GM19351 (cell line): ENCODE results near the gene CEP44.
"Not testable (repeated sequence)": the region's sequence is repeated elsewhere in the genome, so short reads cannot be mapped to it uniquely, and the experiment has no call there.

Experiments
- ATAC-seq: cut with Tn5 transposase; IDR thresholded peaks from one replicate; pipeline ENCODE4 v1.9.1; 2021; ENCODE audit warnings: mild to moderate bottlenecking, moderate library complexity; ENCODE audit not compliant: unreplicated experiment

Gene CEP44

DNA sequence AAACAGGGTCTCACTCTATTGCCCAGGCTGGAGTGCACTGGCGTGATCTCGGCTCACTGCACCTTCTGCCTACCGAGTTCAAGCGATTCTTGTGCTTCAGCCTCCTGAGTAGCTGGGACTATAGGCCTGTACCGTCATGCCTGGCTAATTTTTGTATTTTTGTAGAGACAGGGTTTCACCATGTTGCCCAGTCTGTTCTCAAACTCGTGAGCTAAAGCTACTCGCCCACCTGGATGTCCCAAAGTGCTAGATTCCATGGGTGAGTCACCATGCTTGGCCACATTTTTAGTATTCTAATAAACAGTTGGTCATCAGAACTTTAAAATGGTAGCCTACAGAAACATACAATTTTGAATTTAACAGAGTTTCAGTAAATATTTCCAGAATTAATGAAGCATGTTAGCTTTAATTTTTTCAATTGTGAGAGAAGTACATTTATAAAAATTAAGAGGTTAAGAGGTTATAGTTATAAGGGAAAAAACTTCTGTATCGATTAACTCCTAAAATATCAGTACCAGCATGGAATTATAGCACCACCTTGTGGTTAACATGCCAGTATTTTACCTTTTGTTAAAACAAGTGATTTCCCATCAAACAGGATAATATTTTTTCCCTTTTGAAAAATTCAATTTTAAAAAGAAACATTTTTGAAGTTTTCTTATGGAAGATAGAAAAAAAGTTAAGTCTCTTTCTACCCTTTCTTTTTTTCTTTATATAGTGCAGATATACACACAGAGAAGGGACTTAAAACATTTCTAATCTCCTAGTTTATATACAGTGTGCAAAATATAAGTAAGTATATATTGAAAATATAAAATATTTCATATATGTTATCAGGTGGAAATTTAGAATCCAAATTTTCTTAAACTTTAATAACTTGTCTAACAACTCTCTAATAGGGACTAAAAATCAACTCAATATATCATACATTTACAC lies 35.4 kb downstream of the CEP44 start:
- no peak for ATAC-seq

DNA sequence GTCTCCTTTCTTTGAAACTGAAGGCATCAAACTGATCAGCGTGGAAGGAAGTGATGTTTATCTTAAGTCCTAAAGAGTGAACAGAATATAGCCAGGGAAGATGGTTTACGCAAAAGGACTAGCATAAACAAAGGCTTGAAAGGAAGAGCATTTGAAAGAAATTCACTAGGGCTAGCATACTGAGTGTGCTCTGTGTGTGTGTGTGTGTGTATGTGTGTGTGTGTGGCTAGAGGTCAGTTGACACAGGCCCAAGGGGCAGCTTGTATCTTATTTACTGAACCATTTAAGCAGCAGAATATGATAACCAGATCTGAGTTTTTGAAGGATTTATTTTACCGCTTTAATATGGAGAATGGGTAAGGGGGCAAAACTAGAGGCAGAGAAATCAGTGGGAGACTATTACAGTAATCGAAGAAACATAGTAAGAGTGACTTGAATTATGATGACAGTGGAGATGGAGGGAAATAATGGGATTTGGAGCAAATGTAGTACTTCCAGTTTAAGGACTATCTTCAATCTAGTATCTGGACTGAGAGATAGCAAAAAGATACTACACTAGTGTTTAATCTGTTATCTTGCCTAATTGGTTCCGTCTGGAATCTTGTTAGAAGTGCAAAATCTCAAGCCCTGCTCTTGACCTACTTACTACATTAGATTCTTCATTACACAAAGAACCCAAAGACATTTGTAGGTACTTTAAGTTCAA lies 36.9 kb downstream of the CEP44 start:
- ATAC-seq, result no peak

DNA sequence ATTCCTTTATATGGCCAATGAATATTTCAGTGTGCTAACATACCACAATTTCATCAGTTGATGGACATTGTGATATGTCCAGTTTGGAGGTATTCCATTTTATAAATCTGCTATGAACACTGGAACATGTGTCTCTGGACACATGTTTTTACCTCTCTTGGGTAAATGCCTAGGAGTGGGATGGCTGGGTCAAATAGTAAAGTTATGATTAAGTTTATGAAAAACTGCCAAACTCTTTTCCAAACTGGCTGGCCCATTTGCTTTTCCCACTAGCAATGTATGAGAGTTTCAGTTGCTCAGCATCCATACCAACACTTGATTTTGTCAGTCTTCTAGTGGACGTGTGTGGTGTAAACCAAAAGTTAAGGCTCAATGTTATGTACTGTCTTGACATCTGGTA lies 40.5 kb downstream of the CEP44 start:
- ATAC-seq, result no peak

DNA sequence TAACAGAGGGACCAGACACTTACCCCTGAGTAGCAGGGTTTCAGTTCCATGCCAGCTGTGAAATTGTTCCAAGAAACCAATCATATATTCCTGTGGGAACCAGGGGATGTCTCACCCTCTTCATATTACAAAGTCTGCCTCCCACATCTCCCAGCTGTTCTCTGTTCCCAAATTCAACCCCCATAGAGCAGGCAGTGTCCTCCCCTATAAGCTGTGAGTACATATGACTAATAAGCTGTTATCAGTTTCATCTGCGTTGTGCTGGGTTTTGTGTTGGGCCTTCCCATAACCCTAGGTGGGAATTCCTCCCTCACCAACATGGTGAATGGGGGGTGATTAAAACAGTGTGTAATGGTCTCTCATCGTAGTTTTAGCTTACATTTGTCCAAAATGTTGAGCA lies 41.0 kb downstream of the CEP44 start:
- no peak for ATAC-seq

DNA sequence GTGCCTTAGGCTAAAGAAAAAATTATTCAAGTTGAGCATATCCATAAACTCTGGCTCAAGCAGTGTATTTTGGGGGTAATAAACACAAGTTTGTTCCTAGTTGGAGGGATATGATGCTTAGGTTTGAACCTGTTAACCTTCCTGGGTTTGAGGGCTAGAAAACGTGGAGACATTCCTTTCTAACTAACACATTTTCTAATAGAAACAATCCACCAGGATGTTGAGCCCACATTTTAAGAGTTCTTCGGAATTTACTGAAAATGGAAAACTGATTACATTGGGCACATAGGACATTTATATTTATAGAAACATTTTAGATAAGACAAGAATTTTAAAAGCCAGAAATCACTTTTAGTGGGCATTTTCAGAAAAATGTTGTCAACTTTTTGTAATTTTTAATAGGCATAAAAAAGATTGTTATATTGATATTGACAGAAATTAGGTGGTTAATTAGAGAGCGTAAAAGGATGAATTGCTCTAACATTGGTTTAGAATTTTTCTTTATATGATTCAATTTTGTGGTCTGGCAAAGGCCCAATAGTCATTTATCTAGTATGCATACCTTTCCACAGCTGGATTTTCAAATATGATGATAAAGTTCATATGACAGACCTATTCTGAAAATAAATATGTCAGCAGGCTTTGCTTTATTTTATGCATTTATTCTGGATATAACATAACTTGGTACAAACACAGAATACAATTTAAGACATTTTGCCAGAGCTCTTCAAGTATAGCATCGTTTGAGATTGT lies 49.2 kb downstream of the CEP44 start:
- ATAC-seq, result no peak

DNA sequence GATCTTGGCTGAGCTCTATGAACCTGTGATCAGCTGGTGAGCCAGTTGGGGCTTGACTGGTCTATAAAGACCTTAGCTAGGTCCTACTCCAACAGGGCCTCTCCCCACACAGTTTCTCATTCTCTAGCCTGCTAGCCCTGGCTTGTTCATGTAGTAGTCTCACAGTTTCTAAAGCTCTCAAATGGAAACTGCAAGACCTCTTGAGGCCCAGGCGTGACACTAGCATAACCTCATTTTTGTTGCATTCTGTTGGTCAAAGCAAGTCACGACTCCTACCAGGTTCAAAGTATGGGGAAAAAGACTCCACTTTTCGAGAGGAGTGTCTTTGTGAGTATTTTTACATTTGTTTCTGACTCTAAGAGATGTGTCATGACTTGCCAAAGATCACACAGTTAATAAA lies 50.9 kb downstream of the CEP44 start:
- peak; percentile 98 for ATAC-seq

DNA sequence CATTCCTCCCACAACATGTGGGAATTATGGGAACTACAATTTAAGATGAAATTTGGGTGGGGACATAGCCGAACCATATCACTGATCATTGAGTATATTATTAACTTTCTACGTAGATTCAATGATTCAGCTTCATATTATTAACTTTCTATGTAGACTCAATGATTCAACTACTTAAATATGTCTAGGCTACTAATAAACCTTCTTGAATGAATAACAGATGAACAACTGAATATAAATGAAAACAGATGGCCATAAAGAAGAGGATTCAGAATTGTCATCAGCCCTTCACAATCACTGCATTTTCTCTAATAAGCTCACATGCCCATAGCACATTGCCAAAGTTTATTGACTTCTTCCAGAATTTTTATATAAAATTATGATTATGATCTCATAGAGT lies 57.0 kb downstream of the CEP44 start:
- ATAC-seq, result no peak

DNA sequence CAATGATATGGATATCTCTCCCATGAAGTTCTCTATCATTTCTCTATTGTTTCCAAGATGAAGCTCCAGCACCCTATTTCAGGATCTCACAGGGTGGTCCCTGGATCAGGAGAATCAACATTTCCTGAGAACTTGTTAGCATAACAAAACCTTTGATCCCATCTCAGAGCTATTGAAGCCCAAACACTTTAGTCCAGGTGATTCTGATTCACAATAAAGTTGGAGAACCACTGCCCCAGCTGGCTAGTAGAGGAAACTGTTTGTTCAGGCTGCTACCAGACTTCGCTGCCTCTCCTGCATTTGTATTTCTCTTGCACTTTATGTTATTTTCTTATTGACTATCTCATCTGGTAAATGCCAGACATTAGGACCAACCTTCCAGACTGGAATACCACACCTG lies 65.4 kb downstream of the CEP44 start:
- no peak for ATAC-seq

DNA sequence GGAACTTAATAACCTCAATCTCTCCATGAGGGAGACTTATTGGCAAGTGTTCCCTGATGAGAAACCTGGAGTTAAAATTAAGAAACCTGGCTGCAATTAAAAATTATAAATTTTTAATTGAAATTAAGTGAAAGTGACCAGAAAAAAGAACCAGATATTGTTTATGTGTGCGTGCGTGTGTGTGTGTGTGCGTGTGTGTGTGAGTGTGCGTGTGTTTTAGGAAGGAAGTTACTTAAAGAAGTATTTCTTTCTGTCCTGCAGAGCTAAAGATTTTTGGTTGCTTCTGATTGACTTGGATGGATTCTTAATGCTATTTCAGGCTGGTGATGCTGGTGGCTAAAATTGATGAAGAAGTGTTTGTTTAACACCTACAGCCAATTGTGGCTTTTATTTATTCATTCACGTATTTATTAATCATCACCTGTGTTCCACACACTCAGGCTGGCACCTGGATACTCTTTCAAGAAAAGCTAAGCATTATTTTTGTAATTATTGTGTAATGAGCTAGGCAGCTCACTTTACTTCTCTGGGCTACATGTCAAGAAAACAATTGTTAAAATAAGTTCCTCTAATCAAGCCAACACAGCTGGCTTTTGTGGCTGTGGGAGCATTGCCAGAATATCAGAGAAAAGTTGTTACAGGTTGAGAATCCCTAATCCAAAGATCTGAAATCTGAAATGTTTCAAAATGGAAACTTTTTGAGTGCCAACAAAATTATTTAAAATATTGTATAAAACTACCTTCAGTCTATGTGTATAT lies 68.5 kb downstream of the CEP44 start:
- ATAC-seq, result no peak

DNA sequence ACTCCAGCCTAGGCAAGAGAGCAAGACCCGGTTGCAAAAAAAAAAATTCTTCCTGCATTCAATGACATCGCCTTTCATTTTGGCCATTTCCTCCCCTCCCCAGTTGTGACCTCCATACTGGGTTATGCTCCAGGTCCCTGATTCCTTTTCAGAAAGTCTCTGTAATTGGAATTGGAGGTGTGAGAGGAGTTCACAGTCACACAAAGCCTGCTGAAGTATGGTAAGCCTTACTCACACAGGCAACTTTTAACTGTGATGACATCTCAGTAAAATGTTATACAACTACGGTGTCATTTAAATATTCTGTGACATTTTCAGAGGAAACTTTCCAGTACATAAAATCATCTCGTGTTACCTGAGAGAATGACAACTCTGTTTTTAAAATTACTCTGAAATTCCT lies 73.6 kb downstream of the CEP44 start:
- ATAC-seq, result no peak

DNA sequence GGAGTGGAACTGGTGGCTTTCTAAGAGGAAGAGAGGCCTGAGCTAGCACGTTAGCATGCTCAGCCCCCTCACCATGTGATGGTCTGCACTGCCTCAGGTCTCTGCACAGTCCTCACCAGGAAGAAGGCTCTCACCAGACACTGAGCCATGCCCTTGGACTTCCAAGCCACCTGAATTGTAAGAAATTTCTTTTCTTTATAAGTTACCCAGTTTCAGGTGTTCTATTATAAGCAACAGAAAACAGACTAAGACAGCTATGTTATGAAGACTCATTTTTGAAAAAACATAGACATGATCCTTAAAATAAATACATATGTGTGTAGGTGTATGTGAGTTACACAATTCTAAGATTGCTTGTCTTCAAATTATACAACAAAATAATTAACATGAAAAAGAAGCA lies 74.7 kb downstream of the CEP44 start:
- ATAC-seq, result peak; percentile 50

DNA sequence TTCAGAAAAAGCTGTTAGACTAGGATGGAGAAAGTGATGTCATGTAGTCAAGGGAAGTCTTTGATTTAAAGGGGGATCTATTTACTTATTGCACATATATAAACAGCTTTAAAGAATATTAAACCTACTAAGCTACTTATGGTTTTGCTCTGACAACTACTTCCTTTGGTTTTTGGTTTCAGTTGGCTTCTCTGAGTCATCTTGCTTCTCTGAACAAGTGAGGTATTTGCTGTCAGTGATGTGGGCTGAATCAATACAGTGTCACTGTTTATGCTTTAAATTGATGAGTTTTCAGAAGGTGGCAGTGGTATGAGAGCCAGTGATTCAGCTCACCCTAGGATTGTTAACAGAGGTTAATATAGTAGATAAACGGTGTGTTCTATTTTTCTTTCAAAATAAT lies 75.1 kb downstream of the CEP44 start:
- peak; percentile 97 for ATAC-seq

DNA sequence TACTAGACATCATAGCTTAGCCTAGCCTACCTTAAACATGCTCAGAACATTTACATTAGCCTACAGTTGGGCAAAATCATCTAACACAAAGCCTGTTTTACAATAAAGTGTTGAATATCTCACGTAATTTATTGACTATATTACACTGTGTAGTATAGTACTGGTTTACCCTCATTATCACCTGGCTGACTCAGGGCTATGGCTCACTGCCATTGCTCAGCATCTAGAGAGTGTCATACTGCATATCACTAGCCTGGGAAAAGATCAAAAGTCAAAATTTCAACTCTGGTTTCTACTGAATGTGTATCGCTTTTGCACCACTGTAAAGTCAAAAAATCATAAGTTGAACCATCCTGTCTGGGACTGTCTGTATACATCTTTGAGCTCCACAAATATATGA lies 78.6 kb downstream of the CEP44 start:
- ATAC-seq, result no peak

DNA sequence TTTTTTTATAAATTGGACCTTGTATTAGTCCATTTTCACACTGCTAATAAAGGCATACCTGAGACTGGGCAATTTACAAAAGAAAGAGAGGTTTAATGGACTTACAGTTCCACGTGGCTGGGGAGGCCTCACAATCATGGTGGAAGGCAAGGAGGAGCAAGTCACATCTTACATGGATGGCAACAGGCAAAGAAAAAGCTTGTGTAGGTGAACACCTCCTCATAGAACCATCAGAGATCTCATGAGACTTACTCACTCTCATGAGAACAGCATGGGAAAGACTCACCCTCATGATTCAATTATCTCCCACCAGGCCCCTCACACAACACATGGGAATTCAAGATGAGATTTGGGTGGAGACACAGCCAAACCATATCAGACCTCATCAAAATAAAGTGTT lies 80.1 kb downstream of the CEP44 start:
- ATAC-seq, result not testable (repeated sequence)

DNA sequence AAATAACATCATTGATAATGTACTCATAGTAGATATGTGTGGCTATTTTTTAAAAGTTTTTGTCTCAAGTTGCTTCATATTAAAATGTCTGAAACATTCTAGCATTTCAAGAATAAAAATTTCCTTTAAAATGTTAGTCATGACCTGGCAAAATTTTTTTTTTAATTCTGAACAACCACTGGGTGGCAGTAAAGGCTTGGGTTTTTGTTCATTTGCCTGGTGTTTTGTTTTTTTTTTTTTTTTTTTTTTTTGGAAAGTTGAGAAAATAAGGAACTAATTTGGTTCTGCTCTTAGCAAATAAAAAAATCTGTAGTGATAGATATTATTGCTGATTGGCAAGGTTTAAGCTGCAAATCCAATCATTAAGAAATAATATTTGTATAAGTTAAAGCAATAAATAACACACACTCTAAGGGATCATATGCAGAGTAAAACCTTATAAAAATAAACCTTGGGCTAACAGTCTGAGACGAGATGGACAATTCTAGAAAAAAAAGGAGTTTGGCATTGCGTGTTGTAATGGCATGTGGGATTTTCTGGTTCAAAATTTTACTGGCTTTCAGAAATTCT lies 81.4 kb downstream of the CEP44 start:
- ATAC-seq, result no peak

DNA sequence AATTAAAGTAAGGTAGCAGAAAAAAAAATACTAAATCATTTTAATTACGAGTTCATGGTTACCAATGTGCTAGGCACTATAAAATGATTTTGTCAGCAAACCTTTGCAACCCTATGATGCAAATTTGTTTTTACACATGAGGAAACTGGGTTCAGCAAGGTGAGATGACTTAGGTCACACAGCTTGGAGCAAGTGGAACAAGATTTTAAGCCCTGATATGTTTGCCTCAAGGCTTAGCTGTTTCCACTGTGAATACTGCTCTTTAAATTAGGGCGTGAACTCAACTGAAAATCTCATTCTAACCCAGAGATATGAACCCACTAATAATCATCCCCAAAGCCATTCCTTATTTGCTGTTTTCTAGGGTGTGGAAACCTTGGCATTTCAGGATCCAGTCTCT lies 86.3 kb downstream of the CEP44 start:
- no peak for ATAC-seq

DNA sequence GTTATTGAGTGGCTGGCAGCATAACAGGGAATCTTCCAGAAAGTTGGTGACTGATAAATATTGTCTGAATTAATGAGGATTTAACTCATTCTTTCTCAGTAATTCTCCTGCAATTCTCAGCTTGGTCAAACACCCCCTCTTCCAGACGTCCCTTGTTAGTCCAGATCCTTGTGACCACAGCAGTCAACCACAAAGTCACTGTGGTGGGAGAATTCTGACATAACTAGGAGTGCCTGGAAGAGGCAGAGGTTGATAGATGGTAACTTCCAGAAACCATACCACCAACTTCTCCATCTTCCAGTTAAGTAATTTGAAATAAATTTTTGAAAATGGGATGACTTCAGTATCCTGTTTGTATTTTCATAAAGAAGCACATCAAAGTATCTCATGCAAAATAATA lies 90.1 kb downstream of the CEP44 start:
- ATAC-seq, result no peak

DNA sequence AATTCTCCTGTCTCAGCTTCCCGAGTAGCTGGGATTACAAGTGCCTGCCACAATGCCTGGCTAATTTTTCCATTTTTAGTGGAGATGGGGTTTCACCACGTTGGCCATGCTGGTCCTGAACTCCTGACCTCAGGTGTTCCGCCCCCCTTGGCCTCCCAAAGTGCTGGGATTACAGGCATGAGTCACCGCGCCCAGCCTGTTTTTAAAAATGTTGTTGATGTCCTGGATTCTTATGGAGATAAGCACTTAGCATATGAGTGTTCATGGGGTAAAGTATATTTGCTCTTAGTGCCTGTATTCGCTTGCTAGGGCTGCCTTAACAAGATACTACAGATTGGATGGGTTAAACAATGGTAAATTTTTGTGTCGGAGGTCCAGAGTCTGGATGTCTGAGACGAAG lies 91.7 kb downstream of the CEP44 start:
- no peak for ATAC-seq

DNA sequence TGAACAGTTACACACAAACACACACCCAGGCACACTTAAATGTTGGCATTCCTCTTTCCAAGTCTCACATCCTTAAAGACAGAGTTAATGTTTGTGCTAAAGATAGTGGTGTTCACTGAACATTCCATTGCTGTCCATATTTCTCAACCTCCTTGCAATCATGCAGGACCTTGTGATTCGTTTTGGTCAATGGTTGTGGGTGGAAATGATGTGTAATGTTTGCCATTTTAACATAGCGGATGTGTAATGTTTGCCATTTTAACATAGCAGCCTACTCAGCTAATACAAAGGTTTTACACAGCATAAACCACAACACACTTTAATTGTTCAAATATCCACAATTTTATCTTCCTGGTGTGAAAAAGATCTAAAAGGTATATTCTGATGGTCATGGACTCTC lies 93.9 kb downstream of the CEP44 start:
- ATAC-seq, result no peak

DNA sequence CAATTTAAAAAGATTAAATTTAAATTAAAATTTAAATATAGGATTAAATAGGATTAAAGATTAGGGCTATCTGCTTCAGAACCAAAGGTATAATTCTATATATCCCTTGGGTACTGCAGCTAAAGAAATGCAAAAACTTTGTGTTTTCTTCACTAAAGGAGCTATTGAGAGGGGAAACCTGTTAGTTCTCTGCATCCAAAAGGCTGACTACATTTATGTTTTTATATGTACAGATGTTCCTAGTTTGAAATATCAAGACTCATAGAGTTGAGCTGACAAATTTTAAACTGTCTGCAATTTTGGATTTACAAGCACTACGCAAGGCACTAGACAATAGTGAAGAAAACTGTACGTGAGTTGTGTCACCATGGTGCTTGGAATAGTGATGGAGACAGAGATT lies 95.2 kb downstream of the CEP44 start:
- ATAC-seq, result no peak

DNA sequence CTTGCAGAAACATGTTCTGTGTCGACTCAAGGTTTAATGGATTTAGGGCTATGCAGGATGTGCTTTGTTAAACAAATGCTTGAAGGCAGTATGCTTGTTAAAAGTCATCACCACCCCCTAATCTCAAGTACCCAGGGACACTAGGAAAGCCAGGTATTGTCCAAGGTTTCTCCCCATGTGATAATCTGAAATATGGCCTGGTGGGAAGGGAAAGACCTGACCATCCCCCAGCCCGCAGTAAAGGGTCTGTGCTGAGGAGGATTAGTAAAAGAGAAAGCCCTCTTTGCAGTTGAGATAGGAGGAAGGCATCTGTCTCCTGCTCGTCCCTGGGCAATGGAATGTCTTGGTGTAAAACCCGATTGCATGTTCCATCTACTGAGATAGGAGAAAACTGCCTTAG lies 96.5 kb downstream of the CEP44 start:
- not testable (repeated sequence) for ATAC-seq
